HCT116 (cell line): ENCODE results near the gene RTN4RL2. TPM values are rescaled to one million over a fixed set of nuclear protein-coding genes. Genes with fewer than 3 reads are reported as not detected.

Experiments
- ATAC-seq: fragments of 200-7000 bp; cut with Tn5 transposase; 2 replicates; pipeline ENCODE4 v1.9.1; 2020; ENCODE audit warnings: mild to moderate bottlenecking, moderate library complexity
- BruUV-seq: library from RNA; stranded (reverse); fragments of 400-500 nt; replicated peaks from 2 replicates; lab custom pipeline; 2021; lab: Mats Ljungman, UMichigan
- CTCF ChIA-PET: fragments of 300-600 bp; sonication (Branson Sonifier 250); formaldehyde crosslinking; loops from one replicate; lab custom pipeline; 2021; ENCODE audit warnings: antibody characterized with exemption; lab: Charles Lee
- POLR2A ChIA-PET: fragments of 300-600, 350-600 bp; sonication (Branson Sonifier 250); formaldehyde crosslinking; loops from one replicate; lab custom pipeline; 2021; ENCODE audit warnings: antibody characterized with exemption; lab: Charles Lee
- RAD21 ChIA-PET, 2 experiments: fragments of 300-600 bp; sonication (Branson Sonifier 250); formaldehyde crosslinking; loops; one replicate each; lab custom pipeline; 2023; ENCODE audit warnings: low total read pairs in 2 of 2; ENCODE audit not compliant: uncharacterized antibody in 2 of 2, unreplicated experiment in 2 of 2, low non-redundant PET in 1 of 2; lab: Charles Lee
- DNase-seq: peaks from one replicate; pipeline ENCODE4 v3.0.0-alpha.2; 2010; ENCODE audit warnings: low read depth, low spot score
- H2AFZ ChIP-seq: fragments of 200-600 bp; shearing (Covaris generic), sonication (generic); 2 replicates; pipeline ENCODE4 v1.6.1; 2017; ENCODE audit warnings: low read depth, mixed run types, mixed read lengths, antibody characterized with exemption, low read length; ENCODE audit not compliant: poor library complexity, severe bottlenecking
- H3K27ac ChIP-seq: 2 replicates; pipeline ENCODE4 v1.5.1; 2012; ENCODE audit warnings: low read depth, low read length
- H3K27me3 ChIP-seq: fragments of 200-600 bp; sonication (generic); 2 replicates; pipeline ENCODE4 v1.6.1; 2016; ENCODE audit warnings: mixed run types, low read length, mixed read lengths; ENCODE audit not compliant: insufficient read depth
- H3K36me3 ChIP-seq, 2 experiments: fragments of 200-500 bp in 1 of 2; fragments of 200-600 bp in 1 of 2; sonication (Bioruptor generic) in 1 of 2; sonication (generic) in 1 of 2; 2 replicates each; pipeline versions ENCODE4 v1.5.1 to v1.6.1; 2014 to 2016; ENCODE audit warnings: low read length in 2 of 2, inconsistent platforms in 1 of 2, mixed read lengths in 1 of 2, mixed run types in 1 of 2; ENCODE audit not compliant: insufficient read depth in 2 of 2, control insufficient read depth in 1 of 2
- H3K4me1 ChIP-seq, 2 experiments: fragments of 200-600 bp in 1 of 2; sonication (generic) in 1 of 2; 2 replicates each; pipeline versions ENCODE4 v1.5.1 to v1.6.1; 2012 to 2017; ENCODE audit warnings: low read length in 2 of 2, inconsistent platforms in 1 of 2, mild to moderate bottlenecking in 1 of 2, mixed read lengths in 1 of 2, mixed run types in 1 of 2, moderate library complexity in 1 of 2; ENCODE audit not compliant: insufficient read depth in 2 of 2, control insufficient read depth in 1 of 2
- H3K4me2 ChIP-seq: fragments of 200-600 bp; sonication (generic); 2 replicates; pipeline ENCODE4 v1.6.1; 2017; ENCODE audit warnings: mixed run types, low read length, mixed read lengths
- H3K4me3 ChIP-seq, 2 experiments: fragments of 200-600 bp in 1 of 2; sonication (generic) in 1 of 2; replicated peaks in 1 of 2; 2 replicates each; pipeline ENCODE4 v1.5.1; 2011 to 2016; ENCODE audit warnings: low read length in 2 of 2, control low read depth in 1 of 2, low read depth in 1 of 2, mild to moderate bottlenecking in 1 of 2, mixed read lengths in 1 of 2, mixed run types in 1 of 2
- H3K79me2 ChIP-seq: fragments of 200-600 bp; sonication (generic); 2 replicates; pipeline ENCODE4 v1.6.1; 2017; ENCODE audit warnings: mild to moderate bottlenecking, mixed run types, low read length, moderate library complexity, mixed read lengths; ENCODE audit not compliant: insufficient read depth
- H3K9ac ChIP-seq: fragments of 200-600 bp; sonication (generic); 2 replicates; pipeline ENCODE4 v1.6.1; 2016; ENCODE audit warnings: low read length, mixed read lengths
- H3K9me2 ChIP-seq: fragments of 200-600 bp; sonication (generic), shearing (Covaris generic); 2 replicates; pipeline ENCODE4 v1.6.1; 2017; ENCODE audit warnings: mixed run types, mild to moderate bottlenecking, moderate library complexity; ENCODE audit not compliant: insufficient read depth
- H3K9me3 ChIP-seq, 2 experiments: fragments of 200-500 bp in 1 of 2; fragments of 200-600 bp in 1 of 2; sonication (Bioruptor generic) in 1 of 2; sonication (generic) in 1 of 2; 2 replicates each; pipeline ENCODE4 v1.6.1; 2014 to 2017; ENCODE audit warnings: low read length in 2 of 2, mixed read lengths in 2 of 2, inconsistent platforms in 1 of 2, low read depth in 1 of 2, mild to moderate bottlenecking in 1 of 2, mixed run types in 1 of 2, moderate library complexity in 1 of 2; ENCODE audit not compliant: control insufficient read depth in 1 of 2, insufficient read depth in 1 of 2
- H4K20me1 ChIP-seq: fragments of 200-600 bp; sonication (generic), shearing (Covaris generic); 2 replicates; pipeline ENCODE4 v1.6.1; 2017; ENCODE audit warnings: mixed run types, mild to moderate bottlenecking, moderate library complexity; ENCODE audit not compliant: insufficient read depth
- CBX3 ChIP-seq: IDR thresholded peaks from 2 replicates; pipeline ENCODE4 v1.6.1; 2012; ENCODE audit warnings: low read depth
- CEBPB ChIP-seq: IDR thresholded peaks from 2 replicates; pipeline ENCODE4 v1.6.1; 2012; ENCODE audit warnings: low read depth
- EGR1 ChIP-seq: IDR thresholded peaks from 2 replicates; pipeline ENCODE4 v1.6.1; 2012; ENCODE audit warnings: low read depth
- ELF1 ChIP-seq: IDR thresholded peaks from 2 replicates; pipeline ENCODE4 v1.6.1; 2012; ENCODE audit warnings: low read depth, borderline replicate concordance
- EZH2 ChIP-seq: fragments of 200-600 bp; sonication (generic); IDR thresholded peaks from 2 replicates; pipeline ENCODE4 v1.6.1; 2017; ENCODE audit warnings: antibody characterized with exemption, mixed run types
- FOSL1 ChIP-seq: IDR thresholded peaks from 2 replicates; pipeline ENCODE4 v1.6.1; 2012; ENCODE audit warnings: low read depth
- JUND ChIP-seq: IDR thresholded peaks from 2 replicates; pipeline ENCODE4 v1.6.1; 2012
- POLR2A ChIP-seq: IDR thresholded peaks from 2 replicates; pipeline ENCODE4 v1.7.0; 2011; ENCODE audit warnings: borderline replicate concordance; ENCODE audit not compliant: insufficient read depth, insufficient read length; ENCODE audit errors: extremely low read depth
- RAD21 ChIP-seq: IDR thresholded peaks from 2 replicates; pipeline ENCODE4 v1.6.1; 2012; ENCODE audit warnings: low read depth, mild to moderate bottlenecking
- SIN3A ChIP-seq: IDR thresholded peaks from 2 replicates; pipeline ENCODE4 v1.6.1; 2012; ENCODE audit warnings: low read depth
- TCF7L2 ChIP-seq: IDR thresholded peaks from 2 replicates; pipeline ENCODE4 v1.7.0; 2011; ENCODE audit warnings: borderline replicate concordance, inconsistent platforms; ENCODE audit not compliant: insufficient read depth, insufficient read length; ENCODE audit errors: extremely low read depth
- YY1 ChIP-seq: IDR thresholded peaks from 2 replicates; pipeline ENCODE4 v1.6.1; 2011; ENCODE audit warnings: low read length, low read depth, moderate library complexity, mild to moderate bottlenecking; ENCODE audit not compliant: insufficient replicate concordance; ENCODE audit errors: extremely low read depth
- ZFX ChIP-seq: fragments of 450-650 bp; IDR thresholded peaks from 2 replicates; pipeline ENCODE4 v1.6.1; 2017
- ZNF274 ChIP-seq: fragments of 200-500 bp; sonication (Bioruptor generic); IDR thresholded peaks from 2 replicates; pipeline ENCODE4 v1.6.1; 2014; ENCODE audit warnings: mild to moderate bottlenecking, low read depth, low read length, inconsistent platforms
- intact Hi-C: fragments of 100-400 bp; cut with micrococcal nuclease; formaldehyde crosslinking; loops from 2 replicates; pipeline ENCODE4 v1.10.0; 2022
- total RNA-seq: library from RNA; stranded (reverse); gene quantifications from one replicate; pipeline ENCODE4 v1.2.1, GENCODE V29; 2021; ENCODE audit not compliant: unreplicated experiment
- TF ChIP-seq, protein P1 (sequence below): IDR thresholded peaks from 2 replicates; pipeline ENCODE4 v1.6.1; 2012
- TF ChIP-seq, protein P2 (sequence below): IDR thresholded peaks from 2 replicates; pipeline ENCODE4 v1.6.1; 2011; ENCODE audit warnings: mild to moderate bottlenecking, low read length, moderate library complexity; ENCODE audit not compliant: insufficient replicate concordance; ENCODE audit errors: extremely low read depth

Gene RTN4RL2
- total RNA-seq, 1 experiment from 2014 or later = 24.0 TPM

DNA sequence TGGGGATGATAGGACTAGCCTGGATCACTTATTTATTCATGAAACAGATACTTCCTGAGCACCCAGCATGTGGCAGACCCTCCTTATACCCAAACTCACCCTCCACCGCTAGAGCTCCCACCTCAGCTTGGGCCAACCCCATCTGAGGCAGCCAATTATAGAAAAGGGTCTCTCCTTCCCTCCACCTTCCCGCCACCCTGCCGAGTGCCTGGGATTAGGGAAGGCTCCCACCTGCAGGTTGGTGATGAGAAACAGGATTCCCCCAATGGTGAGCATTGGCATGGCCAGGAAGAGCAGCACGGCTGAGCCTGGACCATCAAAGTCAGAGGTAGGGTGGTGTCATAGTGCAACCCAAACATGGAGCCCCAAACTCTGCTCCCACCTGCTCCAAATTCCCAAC lies 39.3 kb upstream of the RTN4RL2 start:
- ChIA-PET POLR2A (interaction anchor here (0.6 kb wide), 1 partner anchor 291 kb away, joined by 6 read pairs; the partner anchor contains the start of genes MED19 and TMX2), CTCF (no interaction called here)
- H3K36me3 ChIP-seq = peaks cover 0 to 2% of the 10 kb centered on the region in 2 experiments; a peak in 1 of 4 replicates

DNA sequence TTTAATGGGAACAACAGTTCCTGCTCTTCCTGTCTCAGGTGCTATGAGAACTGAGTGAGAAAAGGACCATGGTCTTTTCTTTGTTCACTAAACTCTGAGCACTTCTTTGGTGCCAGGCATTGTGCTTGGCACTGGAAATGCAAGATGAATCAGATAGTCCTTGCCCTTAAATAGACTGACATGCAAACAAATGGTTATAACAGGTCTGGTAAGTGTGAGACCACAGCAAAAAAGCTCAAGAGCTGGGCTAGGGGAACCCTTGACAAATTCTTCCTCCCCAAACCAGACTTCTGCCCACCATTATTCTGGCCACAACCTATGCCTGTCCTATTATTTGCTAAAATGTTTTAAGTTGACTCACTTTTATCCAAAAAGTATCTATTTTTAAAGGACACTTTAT lies 38.5 kb upstream of the RTN4RL2 start:
- no TSS peak for BruUV-seq
- Histone ChIP-seq H2AFZ (no peak overlapping the region), H3K36me3 (no peaks in the 10 kb centered on the region; a peak in 1 of 4 replicates), H4K20me1 (no peaks in the 10 kb centered on the region), H3K27ac (no peak overlapping the region), H3K9me2 (no peaks in the 10 kb centered on the region), H3K9ac (no peak overlapping the region), H3K4me1 (peaks cover 7 to 13% of the 10 kb centered on the region in 2 experiments; a peak in 2 of 4 replicates), H3K4me2 (no peak overlapping the region), H3K4me3 (no peak overlapping the region), H3K27me3 (no peaks in the 10 kb centered on the region; the same call in 1 of the 2 replicates), H3K9me3 (no peaks in the 10 kb centered on the region), H3K79me2 (peaks cover 8% of the 10 kb centered on the region; the same call in 1 of the 2 replicates)
- intact Hi-C loops = no loop called here
- ATAC-seq (no peak), DNase-seq (no peak)
- ChIA-PET CTCF (no interaction called here), RAD21 (no interaction called here), POLR2A (no interaction called here)
- TF ChIP-seq FOSL1 (no peak), YY1 (no peak), ZNF274 (no peak), SIN3A (no peak), TCF7L2 (no peak), ZFX (no peak), CEBPB (no peak)
- TF ChIP-seq, protein P1, sequence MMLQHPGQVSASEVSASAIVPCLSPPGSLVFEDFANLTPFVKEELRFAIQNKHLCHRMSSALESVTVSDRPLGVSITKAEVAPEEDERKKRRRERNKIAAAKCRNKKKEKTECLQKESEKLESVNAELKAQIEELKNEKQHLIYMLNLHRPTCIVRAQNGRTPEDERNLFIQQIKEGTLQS = no peak
- TF ChIP-seq, protein P2, sequence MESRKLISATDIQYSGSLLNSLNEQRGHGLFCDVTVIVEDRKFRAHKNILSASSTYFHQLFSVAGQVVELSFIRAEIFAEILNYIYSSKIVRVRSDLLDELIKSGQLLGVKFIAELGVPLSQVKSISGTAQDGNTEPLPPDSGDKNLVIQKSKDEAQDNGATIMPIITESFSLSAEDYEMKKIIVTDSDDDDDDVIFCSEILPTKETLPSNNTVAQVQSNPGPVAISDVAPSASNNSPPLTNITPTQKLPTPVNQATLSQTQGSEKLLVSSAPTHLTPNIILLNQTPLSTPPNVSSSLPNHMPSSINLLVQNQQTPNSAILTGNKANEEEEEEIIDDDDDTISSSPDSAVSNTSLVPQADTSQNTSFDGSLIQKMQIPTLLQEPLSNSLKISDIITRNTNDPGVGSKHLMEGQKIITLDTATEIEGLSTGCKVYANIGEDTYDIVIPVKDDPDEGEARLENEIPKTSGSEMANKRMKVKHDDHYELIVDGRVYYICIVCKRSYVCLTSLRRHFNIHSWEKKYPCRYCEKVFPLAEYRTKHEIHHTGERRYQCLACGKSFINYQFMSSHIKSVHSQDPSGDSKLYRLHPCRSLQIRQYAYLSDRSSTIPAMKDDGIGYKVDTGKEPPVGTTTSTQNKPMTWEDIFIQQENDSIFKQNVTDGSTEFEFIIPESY = no peak

More for the DNA sequence above, 39.3 kb upstream of the RTN4RL2 start:
- Histone ChIP-seq H3K27ac (no peak overlapping the region), H4K20me1 (no peaks in the 10 kb centered on the region), H2AFZ (no peak overlapping the region), H3K79me2 (peaks cover 5% of the 10 kb centered on the region; the same call in 1 of the 2 replicates), H3K9me2 (no peaks in the 10 kb centered on the region), H3K27me3 (no peaks in the 10 kb centered on the region; the same call in 1 of the 2 replicates), H3K9me3 (no peaks in the 10 kb centered on the region), H3K4me1 (peaks cover 4 to 8% of the 10 kb centered on the region in 2 experiments; a peak in 2 of 4 replicates), H3K4me3 (no peak overlapping the region), H3K4me2 (no peak overlapping the region), H3K9ac (no peak overlapping the region)
- TF ChIP-seq EGR1 (no peak), CBX3 (no peak), RAD21 (no peak), EZH2 (no peak), FOSL1 (no peak), JUND (no peak), ZNF274 (no peak), ELF1 (no peak), POLR2A (no peak)
- TF ChIP-seq, protein P2 = no peak
- no TSS peak for BruUV-seq
- DNase-seq (no peak), ATAC-seq (no peak)
- intact Hi-C loops = no loop called here
- RAD21 ChIA-PET = no interaction called here
